Measurements from ENCODE around the gene TMEM119.
"Not testable (repeated sequence)": the region's sequence is repeated elsewhere in the genome, so short reads cannot be mapped to it uniquely, and the experiment has no call there.

Gene TMEM119

GRCh38 chr12:108565146-108565545 is 32.7 kb downstream of the TMEM119 start:
- no peak for DNase-seq (ENCODE audit: low read depth in 3 of 3)

GRCh38 chr12:108564724-108565123 is 33.2 kb downstream of the TMEM119 start:
- DNase-seq (ENCODE audit: low read depth in 3 of 3) = no peak

- no peak for DNase-seq (ENCODE audit: low read depth in 3 of 3)
Observed at GRCh38 chr12:108563804-108564151, 34.1 kb downstream of the TMEM119 start.

- peak; percentile 64 to 77 (median 76) for DNase-seq (ENCODE audit: low read depth in 3 of 3)
Observed at GRCh38 chr12:108563136-108563803, 34.6 kb downstream of the TMEM119 start.

- peak; percentile 97 to 99 (median 98) for DNase-seq (ENCODE audit: low read depth in 3 of 3)
Observed at GRCh38 chr12:108562348-108563135, 35.3 kb downstream of the TMEM119 start, which contains the start of gene ISCU. Gene ISCU, plus strand, starts transcription at chr12:108562596. Its CDS starts 27 bp downstream, at chr12:108562623.

GRCh38 chr12:108561852-108562347 is 36.0 kb downstream of the TMEM119 start:
- no peak for DNase-seq (ENCODE audit: low read depth in 3 of 3)

- peak; percentile 56 to 69 (median 66) for DNase-seq (ENCODE audit: low read depth in 3 of 3)
Observed at GRCh38 chr12:108560752-108561719, 36.8 kb downstream of the TMEM119 start, which contains the start of gene SART3. Gene SART3, minus strand, starts transcription at chr12:108561173. Its CDS starts 19 bp downstream, at chr12:108561154.

GRCh38 chr12:108560321-108560721 is 37.6 kb downstream of the TMEM119 start:
- DNase-seq (ENCODE audit: low read depth in 3 of 3) = no peak

GRCh38 chr12:108559748-108560147 is 38.1 kb downstream of the TMEM119 start:
- DNase-seq (ENCODE audit: low read depth in 3 of 3) = no peak

GRCh38 chr12:108559007-108559655 is 38.8 kb downstream of the TMEM119 start:
- no peak for DNase-seq (ENCODE audit: low read depth in 3 of 3)

- not testable (repeated sequence) for DNase-seq (ENCODE audit: low read depth in 3 of 3)
Observed at GRCh38 chr12:108555383-108555782, 42.5 kb downstream of the TMEM119 start.

GRCh38 chr12:108553799-108554198 is 44.1 kb downstream of the TMEM119 start:
- DNase-seq (ENCODE audit: low read depth in 3 of 3) = no peak

GRCh38 chr12:108551535-108551934 is 46.3 kb downstream of the TMEM119 start:
- no peak for DNase-seq (ENCODE audit: low read depth in 3 of 3)

GRCh38 chr12:108548954-108549521 is 48.8 kb downstream of the TMEM119 start:
- no peak for DNase-seq (ENCODE audit: low read depth in 3 of 3)

- DNase-seq (ENCODE audit: low read depth in 3 of 3) = no peak
Observed at GRCh38 chr12:108547686-108548085, 50.2 kb downstream of the TMEM119 start.

- no peak for DNase-seq (ENCODE audit: low read depth in 3 of 3)
Observed at GRCh38 chr12:108543652-108544051, 54.2 kb downstream of the TMEM119 start.

GRCh38 chr12:108542320-108542719 is 55.6 kb downstream of the TMEM119 start:
- no peak for DNase-seq (ENCODE audit: low read depth in 3 of 3)

All from stimulated activated CD4-positive, alpha-beta T cell treated with anti-CD3 and anti-CD28 coated beads, TNF-alpha, amount 100 ng/mL, for 4 hours (primary cell).